GM18526 (cell line): ENCODE results near the gene RNF144A.

Source experiments
- POLR2A ChIP-seq: IDR thresholded peaks from 3 replicates; pipeline ENCODE4 v1.6.1; 2011; ENCODE audit not compliant: insufficient read length; ENCODE audit errors: extremely low read depth

The RNF144A gene

GRCh38 chr2:6946722-6947121, 29.5 kb downstream of the RNF144A start:
- no peak for TF ChIP-seq POLR2A

GRCh38 chr2:6947929-6948676, 30.9 kb downstream of the RNF144A start:
- TF ChIP-seq POLR2A: no peak

- TF ChIP-seq POLR2A: no peak
Observed at GRCh38 chr2:6948677-6949351, 31.6 kb downstream of the RNF144A start.

GRCh38 chr2:6951046-6951445, 33.8 kb downstream of the RNF144A start:
- no peak for TF ChIP-seq POLR2A

- TF ChIP-seq POLR2A: no peak
Observed at GRCh38 chr2:6952101-6952500, 34.9 kb downstream of the RNF144A start.

GRCh38 chr2:6954586-6954985, 37.4 kb downstream of the RNF144A start:
- TF ChIP-seq POLR2A: no peak

GRCh38 chr2:6955511-6956136, 38.4 kb downstream of the RNF144A start:
- no peak for TF ChIP-seq POLR2A

GRCh38 chr2:6956566-6956965, 39.4 kb downstream of the RNF144A start:
- TF ChIP-seq POLR2A: no peak

- TF ChIP-seq POLR2A: no peak
Observed at GRCh38 chr2:6957031-6957714, 40.0 kb downstream of the RNF144A start.

- TF ChIP-seq POLR2A: no peak
Observed at GRCh38 chr2:6957910-6958615, 40.9 kb downstream of the RNF144A start.

GRCh38 chr2:6958616-6959235, 41.5 kb downstream of the RNF144A start:
- no peak for TF ChIP-seq POLR2A

- TF ChIP-seq POLR2A: no peak
Observed at GRCh38 chr2:6959751-6960150, 42.5 kb downstream of the RNF144A start.

- TF ChIP-seq POLR2A: no peak
Observed at GRCh38 chr2:6960659-6961058, 43.4 kb downstream of the RNF144A start.

- TF ChIP-seq POLR2A: no peak
Observed at GRCh38 chr2:6963727-6964126, 46.5 kb downstream of the RNF144A start.
